HG03575 (cell line): ENCODE data around the gene IL3.

Experiments used
- ATAC-seq: cut with Tn5 transposase; IDR thresholded peaks from one replicate; pipeline ENCODE4 v1.9.1; 2021; ENCODE audit not compliant: unreplicated experiment, insufficient number of reproducible peaks, low FRiP score; ENCODE audit errors: extremely low read depth

The IL3 gene, protein sequence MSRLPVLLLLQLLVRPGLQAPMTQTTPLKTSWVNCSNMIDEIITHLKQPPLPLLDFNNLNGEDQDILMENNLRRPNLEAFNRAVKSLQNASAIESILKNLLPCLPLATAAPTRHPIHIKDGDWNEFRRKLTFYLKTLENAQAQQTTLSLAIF

DNA sequence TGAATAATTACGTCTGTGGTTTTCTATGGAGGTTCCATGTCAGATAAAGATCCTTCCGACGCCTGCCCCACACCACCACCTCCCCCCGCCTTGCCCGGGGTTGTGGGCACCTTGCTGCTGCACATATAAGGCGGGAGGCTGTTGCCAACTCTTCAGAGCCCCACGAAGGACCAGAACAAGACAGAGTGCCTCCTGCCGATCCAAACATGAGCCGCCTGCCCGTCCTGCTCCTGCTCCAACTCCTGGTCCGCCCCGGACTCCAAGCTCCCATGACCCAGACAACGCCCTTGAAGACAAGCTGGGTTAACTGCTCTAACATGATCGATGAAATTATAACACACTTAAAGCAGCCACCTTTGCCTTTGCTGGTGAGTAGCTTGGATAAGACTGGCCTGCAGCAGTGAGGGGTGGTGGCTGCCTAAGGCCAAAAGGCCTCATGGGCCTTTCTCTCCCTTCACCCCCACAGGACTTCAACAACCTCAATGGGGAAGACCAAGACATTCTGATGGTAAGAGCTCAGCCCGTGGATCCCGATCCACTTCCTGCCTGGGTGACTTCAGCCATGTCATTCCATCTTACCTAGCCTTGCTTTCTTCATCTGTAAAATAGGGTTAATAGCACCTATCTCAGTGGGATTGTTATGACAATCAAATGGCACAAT lies at the start of gene IL3:
Gene IL3, plus strand, starts transcription at position 155 of the 661 bp plus-strand sequence. Its CDS starts 52 bp downstream, at position 207.
- ATAC-seq: no peak

DNA sequence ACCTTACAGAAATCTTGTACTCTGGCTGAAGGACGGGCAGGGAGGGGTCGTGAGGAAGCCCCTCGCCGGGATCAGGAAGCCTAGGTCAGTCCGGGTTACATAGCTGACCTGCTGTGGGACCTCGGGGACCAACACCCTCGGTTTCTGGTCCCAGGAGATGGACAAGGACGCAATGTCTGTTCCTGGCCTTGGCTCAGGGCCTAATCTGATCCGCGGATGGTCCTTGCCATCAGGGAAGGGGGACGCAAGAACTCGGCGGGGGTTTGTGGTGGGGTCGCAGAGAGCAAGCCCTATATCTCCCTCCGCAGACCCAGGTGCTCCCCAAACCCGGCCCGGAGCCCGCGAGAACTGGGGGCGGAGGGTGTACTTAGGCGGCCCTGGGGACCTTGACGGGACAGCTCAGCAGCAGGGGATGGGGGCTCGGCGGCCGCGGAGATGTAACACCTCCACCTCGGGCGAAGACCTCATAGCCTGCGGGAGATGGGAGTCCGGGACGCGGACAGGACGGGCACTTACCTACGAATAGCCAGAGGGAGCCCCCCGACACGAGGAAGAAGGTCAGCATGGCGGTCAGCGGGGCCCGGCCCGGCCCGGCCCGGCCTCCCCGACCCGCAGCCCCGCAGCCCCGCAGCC lies 49.4 kb upstream of the IL3 start:
- ATAC-seq: no peak

DNA sequence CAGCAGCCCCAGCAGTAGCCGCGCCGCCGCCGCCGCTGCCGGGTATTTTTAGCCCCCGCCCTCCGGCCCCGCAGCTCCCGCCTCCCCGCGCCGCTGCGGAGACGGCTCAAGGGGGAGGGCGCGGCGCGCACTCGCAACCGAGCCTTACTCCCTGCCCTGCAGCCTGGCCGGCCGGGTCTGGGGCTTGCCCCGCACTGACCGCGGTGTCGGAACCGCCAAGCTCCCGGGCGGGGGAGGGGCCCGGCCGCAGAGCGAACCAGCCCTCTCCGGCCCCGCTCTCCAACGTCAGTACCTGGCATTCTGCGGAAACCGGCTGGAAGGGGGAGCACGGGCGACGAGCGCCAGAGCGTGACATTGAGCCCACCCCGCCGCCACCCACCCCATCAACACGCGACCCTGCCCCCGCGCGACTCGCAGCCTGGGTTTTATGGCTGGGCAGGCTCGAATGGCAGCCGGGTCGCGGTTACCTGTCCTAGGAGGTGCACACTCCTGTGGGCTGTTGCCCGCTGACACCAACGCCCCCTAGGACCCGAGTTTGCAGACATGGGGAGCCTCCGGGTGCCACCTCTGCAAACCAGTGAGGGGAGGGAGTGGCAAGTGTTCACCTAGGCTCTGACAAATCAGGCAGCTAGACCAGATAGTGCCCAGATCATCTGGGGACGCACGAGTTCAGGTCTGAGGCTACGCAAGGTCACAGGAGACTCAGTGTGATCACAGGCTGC lies 48.7 kb upstream of the IL3 start, which contains the start of gene ACSL6:
Gene ACSL6, minus strand, starts transcription at position 37 of the 722 bp plus-strand sequence. CDS start 105 bp downstream, outside the sequence.
- no peak for ATAC-seq

DNA sequence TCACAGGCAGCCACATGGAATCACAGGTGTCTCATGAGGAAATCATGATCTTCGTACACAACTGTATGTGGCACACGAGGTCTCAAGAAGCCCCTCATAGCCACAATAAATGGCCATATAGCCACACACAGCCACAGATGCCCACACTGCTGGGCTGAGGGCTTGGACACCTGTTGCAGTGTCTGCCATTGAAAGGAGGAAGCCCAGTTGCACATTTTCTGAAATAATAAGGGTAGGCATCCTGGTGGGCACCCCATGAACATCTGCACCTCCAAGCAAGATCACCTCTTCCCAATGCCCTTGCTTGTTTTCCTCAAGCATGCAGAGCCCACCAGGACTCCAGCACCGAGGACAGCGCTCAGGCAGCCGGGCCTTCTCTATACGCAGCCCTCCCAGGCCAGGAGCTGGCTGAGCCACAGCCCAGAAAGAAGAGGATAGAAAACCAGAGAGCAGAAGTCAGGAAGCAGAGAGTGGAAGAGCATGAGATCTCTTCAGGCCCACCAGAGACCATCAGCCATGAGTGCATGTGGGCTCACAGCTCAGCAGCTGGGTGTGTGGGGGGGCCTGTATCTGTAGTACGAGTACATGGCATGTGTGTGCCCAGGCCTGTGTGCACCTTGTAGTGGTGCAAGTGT lies 48.0 kb upstream of the IL3 start:
- ATAC-seq: no peak

DNA sequence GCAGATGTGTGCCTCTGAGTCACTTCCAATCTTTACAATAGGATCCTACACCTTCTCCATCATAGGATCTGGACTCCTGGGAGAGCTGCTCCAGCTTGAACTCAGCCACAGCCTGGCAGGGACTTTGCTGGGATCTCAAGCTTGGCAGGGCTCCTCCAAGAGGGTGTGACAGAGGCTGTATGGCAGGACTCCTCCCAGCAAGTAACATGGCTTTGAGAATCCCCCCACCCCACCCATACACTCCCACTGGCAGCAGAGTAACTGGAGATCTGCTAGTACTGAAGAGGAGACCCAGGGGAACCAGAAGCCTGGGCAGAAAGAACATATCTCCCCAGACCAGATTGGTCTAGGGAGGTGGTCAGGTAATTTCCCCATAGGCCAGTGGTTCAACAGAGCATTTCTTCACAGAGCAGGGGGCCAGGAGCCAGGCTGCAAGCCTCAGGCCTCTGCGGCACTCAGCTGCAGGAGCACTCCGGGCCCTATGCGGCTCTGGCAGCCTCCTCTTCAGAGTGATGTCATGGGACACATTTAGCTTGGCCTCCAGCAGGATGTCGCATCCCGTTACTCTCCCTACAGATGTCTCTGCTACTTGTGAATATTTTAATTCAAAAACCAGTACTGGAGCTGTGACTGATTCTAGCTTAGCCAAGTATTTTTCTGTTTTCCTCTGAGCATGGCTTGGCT lies 47.3 kb upstream of the IL3 start:
- no peak for ATAC-seq

DNA sequence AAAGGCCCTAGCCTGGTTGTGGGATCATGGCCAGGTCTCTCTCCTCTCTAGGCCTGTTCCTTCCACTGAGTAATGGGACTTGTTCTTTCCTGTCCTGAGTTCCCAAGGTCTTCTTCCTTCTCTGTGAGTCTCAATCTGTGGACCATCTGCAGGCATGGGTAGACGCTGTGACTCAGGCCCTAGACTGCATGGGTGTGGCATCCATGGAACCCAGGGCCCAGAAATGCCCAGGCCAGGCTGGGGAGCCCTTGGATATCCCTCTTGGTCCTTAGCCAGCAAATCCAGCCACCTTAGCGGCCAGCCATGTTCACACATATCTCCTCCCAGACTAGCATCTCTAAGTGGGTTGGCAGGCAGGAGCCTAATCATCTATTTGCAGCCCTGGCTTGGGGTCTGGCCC lies 46.7 kb upstream of the IL3 start:
- no peak for ATAC-seq

DNA sequence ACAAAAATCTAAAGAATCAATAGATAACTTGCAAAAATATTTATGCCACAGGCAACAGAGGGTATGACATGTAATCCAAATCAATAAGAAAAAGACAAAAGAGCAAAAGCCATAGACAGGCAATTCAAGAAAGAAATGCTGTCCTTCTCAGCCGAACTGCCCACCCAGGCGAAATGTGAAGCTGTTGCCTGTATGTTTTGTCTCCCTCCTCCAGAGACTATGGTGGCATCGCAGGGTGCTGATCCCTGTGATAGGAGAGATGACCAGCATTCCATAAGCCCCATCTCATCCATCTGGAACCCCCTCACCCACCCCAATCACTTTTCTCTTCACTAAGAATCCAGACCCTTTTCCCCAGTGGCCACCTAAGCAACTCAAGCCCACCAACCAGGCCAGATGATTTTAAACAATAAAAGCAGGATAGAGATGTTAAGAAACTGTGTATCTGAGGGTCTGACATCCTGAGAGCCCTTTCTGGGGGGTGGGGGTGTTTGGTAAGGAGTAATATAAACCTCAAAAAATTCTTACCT lies 43.7 kb upstream of the IL3 start:
- no peak for ATAC-seq

DNA sequence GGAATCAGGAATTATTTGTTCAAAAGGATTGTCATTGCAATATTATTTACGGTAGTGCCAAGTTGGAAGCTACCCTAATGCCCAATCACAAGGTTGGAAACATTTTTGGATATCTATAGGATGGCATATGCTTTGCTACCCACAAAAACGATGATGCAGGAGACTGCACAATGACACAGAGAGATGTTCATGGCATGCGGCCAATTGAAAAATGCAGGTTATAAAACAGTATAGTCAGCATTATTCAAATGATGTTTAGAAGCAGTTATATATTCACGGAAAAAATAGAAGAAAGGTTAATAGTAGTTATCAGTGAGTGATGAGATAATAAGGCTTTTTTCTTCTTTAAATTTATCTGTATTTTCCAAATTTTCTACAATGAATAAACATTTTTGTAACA lies 43.1 kb upstream of the IL3 start:
- no peak for ATAC-seq

DNA sequence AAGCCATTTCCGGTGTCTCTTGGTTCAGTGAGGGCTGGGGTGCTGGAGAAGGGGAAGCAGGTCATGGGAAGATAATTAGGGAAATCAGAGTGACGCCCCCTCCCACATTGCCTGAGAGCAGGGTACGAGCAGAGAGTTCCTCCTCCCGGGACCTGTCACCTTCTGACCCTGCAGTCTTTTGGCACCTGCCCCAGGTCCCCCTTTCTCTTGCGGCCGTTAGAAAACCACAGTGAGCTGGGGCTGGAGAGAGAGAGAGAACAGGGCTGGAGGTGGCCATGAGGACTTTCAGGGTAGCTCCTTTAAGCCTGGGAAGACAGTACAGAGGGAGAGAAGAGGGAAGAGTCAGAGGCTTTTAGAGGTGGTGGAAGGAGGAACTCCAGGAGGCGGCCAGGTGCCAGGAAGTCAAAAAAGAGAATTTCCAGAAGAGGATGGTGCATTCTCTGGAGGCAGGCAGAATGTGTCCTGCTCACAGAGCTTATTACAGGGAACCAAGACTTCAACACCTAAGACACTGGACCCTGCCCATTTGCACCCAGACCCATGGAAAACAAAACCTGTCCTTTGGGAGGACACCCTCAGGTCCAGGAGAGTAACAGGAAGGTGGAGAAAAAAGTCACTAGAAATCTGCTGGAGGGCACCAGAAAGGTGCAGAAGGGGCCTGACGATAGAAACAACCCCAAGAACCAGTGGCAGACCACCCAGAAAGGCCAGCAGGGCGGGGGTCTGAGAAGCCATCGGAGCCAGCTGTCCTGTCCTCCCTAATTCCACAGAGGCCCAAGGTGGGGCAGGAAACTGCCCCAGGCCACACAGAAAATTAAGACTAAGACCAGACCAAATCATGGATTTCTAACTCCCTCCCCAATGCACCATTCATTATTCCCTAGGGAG lies 42.5 kb upstream of the IL3 start:
- no peak for ATAC-seq

DNA sequence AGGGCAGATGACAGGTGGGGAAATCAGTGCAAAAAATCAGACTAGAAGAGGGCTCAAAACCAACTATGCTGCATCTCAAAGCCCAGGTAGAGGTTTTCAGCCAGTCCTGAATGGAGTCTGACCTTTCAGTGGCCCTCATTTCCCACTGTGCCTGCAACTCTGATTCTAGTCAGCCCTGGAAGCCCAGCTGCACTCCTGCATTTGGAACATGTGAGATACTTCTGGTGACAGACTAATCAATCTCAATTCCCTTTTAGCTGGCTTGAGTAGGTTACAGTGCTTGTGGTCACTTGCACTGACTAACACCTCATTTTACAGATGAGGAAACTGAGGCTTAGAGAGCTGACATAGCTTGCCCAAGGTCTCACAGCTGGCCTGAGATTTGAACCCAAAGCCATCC lies 41.1 kb upstream of the IL3 start:
- ATAC-seq: no peak

DNA sequence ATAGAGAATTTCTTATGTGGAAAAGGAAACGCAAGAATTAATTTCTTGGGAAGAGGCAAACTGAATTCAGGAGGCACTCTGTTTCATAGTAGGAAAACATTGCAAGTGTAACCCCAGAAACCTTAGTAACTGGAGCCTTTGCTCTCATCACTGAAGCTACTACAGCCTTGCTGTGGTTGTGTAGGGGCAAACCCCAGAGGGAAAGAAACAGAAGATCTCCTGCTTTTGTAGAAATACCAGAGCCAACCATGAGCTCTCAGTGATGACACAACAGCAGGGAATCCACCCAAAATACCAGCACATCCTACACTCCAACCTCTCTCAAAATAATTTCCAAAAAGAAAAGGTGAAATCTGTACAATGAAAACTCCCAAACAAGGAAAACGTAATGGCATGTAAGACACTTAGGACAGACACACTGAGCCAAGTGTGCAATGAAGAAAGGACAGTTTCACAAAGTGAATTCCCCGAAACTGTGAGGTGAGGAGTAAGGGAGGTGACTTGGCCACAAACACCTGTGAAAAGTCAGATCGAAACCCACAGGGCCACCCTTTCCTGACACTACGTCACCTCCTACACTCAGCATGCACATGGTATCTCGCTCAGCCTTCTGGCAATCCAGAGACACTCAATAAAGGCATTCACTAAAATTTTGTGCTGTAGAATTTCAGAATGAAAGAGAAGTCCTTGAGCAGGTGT lies 40.4 kb upstream of the IL3 start:
- ATAC-seq: peak; percentile 98

DNA sequence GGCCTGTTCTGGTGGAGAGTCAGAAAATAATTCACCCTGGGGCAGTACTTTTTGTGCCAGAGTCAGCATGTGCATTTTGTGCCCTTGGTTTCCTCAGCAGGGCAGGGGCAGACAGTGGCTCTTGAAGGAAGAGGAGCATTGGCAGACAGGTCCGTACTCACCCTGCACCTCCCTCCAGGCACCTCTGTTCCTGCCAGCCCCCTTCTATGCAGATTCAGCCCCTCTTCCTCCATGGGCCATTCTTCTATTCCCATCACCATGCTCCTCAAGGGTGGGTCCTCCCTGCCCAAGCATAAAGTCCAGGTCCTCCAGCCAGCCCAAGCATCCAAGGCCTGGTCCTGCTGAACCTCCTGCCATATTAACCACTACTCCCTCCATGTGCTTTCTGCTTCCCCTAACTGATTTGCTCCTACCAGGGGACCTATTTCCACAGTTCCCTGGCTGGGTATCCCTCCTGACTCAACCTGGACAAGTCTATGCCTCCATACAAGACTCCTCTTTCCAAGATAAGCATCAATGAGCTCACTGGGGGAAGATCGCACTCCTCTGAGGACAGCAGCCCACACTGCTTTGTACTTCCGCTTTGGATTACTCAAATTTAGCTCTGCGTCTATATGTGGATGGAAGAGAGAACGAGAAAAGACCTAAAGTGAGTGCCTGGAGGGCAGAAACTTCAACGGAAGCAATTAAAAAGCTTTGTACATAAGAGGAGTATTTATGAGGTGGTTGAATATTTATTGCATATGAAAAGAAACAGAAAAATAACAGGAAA lies 39.7 kb upstream of the IL3 start:
- no peak for ATAC-seq

DNA sequence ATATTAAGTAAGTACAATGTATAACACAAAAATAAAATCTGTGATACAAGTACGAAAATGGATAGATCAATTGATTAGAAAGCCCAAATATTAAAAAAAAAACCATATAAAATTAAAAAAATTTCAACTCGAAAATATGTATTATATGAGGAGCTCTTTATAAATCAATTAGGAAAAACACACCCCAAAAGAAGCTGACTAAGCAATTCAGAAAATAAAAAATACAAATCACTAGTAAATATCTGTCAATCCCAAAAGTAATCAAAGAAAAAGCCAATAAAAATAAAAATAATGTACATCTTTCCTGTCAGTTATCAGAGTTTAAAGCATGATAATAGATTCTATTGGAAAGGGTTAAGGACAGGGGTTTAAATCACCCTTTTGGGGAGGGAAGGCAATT lies 38.8 kb upstream of the IL3 start:
- ATAC-seq: no peak

DNA sequence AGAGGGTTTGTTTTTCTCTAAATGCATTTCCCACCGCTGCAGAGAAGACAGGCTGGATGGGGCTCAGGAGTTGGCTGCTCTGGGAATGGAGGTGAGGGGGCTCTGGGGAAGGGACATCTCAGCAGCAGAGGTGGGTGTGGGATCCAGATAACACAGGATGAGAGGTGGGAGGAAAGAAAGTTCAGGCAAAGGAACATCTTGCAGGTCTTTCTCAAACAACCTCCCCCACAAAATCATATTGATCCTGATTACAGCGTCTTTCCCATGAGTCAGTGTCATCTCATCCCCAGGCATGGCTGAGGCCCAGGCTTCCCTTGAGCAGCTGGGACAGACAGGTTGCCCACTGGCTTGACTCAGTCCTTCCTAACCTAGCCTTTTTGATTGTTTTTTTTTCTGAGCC lies 37.7 kb upstream of the IL3 start:
- no peak for ATAC-seq

DNA sequence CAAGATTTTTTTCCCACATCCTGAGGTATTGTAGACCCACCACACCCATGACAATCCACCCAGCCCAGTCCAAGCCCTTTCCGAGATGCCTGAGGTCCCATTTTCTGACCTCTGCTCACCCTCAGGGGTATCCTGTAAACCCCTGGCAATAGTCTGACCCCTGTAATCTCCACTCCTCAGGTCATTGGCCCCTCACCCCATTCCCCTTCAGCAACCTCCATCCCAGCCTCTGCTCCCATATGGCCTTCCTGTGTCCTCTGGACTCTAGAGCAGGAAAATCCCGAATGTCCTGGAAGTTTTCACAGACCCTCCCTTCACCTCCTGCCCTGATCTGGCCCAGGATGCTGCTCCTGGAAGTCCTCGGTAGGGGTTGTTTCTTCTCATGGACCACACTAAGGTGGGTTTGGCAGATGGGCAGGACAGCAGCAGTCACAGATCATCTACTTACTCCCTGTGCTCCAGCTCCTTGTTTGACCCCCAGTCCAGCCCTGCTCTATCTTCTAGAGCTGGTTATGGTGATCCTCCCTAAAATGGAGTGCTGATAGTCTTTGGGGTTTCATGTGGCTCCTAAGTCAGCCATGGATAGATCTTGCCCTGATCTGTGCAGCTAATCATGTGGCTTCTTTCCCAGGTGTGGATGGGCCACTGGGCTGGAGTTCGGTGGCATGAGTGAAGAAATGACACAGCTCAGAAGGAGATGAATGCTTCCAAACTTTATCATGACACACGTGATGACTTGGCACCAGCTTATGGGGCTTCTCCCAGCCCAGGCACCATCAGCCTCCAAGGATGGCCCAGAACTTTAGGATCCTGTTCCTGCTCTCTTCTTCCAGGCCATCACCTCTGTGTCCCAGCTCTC lies 37.0 kb upstream of the IL3 start:
- no peak for ATAC-seq

DNA sequence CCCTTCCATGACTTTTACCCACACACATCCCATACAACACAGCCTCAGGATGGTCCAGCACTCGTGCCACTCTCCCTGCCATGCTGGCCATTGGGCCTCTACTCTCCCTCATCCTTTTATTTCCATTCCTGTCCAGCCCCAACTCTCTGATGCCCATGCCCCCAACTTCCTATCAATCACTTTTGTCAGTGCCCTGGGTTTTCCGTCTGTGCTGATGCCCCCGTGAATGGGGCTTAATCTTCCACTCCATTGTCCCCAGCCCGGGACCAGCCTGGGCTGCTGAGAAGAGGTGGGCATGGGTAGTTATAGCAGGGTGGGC lies 36.4 kb upstream of the IL3 start:
- no peak for ATAC-seq
